Activated CD8-positive, alpha-beta memory T cell treated with anti-CD3 and anti-CD28 coated beads, Interleukin-2, amount 50 U/mL, for 24 hours (primary cell): Measurements from ENCODE around the gene ROR2.
"Not testable (repeated sequence)": the region's sequence is repeated elsewhere in the genome, so short reads cannot be mapped to it uniquely, and the experiment has no call there.

Experiments
- DNase-seq: peaks from one replicate; pipeline ENCODE4 v3.0.0-alpha.2; 2020; ENCODE audit errors: extremely low read depth

The ROR2 gene

DNA sequence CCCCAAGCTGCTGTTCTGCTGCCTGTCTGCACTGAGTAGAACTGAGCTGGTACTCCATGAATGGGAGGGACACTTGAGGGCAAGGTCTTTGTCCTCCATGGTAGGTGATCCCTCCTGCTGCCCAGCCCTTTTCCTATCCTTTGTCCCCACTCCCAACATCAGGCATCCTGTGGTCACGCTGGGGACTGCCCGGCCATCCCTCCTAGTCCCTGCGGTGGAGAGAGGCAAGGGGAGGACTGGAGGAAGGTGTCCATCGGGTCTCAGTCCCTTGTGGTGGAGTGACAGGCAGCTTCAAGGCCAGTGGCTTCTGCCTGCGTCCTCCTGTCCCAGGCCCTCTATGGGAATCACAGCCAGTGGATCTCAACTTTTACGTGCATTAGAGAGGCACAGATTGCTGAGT lies 25.9 kb downstream of the ROR2 start:
- no peak for DNase-seq

DNA sequence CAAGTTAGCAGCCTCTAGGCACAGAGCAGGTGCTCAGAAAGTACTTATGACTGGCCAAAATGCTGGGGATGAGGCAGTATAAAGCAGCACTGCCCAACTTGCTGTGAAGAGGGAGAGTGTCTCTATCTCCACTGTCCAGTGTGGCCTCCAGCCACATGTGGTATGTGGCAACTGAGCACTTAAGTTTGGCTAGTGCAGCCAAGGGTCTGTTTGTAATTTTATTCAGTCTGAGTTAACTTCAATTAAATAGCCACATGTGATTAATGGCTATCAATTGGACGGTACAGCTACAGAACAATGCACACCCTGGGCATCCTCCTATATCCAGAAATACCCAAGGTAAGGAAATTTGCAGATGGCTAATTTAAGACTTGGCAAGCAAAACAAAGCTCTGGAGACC lies 26.9 kb downstream of the ROR2 start:
- no peak for DNase-seq

DNA sequence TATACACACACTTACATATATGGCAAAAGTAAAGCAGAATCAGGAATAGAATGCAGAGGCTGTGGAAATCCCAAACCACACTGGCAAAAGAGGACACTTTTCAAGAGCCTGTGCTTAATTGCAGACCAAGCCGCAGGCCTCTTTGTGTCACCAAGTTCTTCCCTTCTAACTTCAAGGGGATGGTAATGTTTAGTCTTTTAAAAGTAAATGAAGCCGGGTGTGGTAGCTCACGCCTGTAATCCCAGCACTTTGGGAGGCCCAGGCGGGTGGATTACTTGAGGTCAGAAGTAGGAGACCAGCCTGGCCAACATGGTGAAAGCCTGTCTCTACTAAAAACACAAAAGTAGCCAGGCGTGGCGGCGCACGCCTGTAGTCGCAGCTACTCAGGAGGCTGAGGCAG lies 28.7 kb downstream of the ROR2 start:
- no peak for DNase-seq

DNA sequence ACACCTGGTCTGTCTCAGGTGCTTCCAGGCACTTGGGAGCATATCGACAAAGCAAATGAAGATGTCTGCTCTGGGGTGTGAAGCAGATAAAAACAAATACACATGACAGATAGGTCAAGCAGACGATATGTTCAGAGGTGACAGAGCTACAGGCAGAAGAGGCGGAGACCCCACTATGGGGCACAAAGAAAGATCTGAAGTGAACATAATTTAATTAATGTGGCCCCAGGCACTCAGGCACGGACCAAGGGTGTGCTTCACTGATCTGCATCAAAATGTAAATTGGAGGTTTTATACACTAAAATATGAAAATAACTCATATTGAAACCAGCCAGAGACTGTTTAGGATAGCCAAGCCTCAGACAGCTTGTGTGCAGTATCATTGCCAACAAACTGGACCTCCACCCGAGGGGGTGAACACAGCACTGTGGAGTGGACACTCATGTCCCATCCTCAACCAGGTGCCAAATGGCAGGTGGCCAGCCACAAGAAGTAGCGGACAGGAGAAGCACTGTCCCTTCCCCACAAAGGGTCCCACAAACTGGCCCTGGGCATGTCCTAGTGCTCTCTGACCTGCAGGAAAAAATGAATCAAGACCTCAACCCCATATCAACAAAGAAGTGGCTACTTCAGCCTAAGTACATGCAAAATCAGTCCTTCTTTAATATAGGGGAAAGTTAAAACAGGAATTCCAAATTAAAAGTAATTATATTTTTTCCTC lies 29.2 kb downstream of the ROR2 start:
- DNase-seq: no peak

DNA sequence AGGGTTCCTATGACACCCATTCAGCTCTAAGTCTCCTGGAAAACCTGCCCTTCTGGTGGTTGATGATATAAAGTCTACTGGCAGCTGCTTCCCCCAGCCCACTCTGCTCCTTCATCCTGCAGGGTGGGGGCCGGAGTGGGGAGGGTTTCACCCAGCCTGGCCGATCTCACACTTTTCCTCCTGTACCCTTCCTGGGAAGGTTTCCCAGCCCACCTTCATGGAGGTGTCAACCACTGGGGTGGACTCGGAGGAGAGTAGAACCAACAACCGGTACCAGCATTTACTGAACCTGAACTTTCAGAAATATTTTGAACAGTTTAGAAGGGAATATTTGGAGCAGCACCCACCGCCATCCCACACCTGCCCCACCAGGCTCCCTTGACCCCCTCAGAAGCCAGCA lies 30.4 kb downstream of the ROR2 start:
- no peak for DNase-seq

DNA sequence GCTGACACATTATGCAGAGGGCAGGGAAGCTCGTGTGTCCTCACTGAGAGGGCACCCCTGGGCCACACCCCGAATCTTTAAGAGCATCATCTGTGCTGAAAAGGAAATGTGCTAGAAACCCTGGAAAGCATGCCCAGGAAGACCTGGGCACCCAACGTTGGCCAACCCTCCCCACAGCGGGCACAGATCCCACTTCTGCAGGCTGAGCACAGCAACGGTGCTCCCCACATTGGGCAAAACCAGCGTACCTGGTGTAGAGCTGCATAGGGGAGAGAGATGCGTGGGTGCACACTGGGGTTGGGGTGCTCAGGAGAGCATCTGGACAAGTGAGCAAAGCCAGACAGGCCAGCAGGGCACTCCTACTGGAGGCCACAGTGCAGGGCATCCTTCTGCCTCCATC lies 32.6 kb downstream of the ROR2 start:
- DNase-seq: no peak

DNA sequence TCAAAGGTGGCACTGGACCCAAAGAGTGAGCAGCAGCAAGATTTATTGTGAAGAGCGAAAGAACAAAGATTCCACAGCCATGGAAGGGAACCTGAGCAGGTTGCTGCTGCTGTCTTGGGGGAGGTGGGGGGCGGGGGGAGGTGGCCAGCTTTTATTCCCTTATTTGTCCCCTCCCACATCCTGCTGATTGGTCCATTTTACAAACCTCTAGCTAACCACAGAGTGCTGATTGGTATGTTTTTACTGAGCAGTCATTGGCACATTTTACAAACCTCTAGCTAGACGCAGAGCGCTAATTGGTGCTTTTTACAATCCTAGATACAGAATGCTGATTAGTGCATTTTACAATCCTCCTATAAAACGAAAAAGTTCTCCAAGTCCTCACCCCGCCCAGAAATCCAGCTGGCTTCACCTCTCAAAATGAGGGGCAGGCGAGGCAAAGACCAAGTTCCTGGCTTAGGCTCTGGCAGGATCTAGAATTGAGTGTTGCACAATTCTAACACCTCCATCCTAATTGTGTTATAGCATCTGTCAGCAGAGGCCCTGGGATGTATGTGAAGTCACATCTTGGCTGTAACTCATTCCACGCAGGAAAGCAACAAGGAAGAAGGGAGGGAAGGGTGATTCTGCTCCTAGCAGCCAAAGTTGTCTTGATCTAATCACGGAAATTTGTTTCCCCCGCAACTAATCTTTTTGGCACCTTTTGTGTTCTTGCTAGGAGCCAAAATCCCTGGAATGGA lies 34.3 kb downstream of the ROR2 start:
- no peak for DNase-seq

DNA sequence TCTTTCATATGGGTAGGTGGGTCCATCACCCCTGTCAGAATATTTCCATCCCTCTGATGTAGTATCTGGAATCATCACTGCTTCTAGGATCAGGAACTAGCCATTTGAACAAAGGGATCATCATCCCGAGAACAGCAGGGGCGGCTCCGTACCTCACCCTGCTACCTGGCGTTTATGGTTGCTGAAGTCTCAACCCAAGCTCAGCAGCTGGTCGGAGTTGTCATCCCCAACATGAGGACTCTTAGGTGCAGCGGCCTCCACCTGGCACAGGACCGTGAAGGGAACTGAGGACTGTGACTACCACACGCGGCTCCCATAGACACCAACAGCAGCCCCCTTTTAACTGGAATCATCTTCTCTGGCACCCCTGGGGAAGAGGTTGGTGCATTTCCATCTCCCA lies 35.1 kb downstream of the ROR2 start:
- no peak for DNase-seq

DNA sequence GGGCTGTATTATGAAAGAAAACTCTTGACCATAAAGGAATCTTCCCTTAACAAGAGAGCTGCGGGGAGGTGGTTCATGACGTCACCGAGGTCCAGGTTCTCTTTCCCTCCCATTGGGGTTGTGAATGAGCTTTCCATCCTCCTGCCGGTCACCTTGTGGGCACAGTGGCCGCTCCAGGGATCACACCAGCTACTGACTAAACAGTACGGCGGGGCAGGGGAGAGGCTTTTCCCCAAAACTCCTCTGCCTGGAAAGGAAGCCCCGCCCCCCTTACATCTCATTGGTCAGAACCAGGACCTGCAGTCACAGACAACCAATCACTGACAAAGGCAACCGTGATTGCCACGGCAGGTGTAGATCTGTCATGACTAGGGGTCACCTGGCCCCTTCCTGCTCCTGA lies 35.6 kb downstream of the ROR2 start:
- no peak for DNase-seq

DNA sequence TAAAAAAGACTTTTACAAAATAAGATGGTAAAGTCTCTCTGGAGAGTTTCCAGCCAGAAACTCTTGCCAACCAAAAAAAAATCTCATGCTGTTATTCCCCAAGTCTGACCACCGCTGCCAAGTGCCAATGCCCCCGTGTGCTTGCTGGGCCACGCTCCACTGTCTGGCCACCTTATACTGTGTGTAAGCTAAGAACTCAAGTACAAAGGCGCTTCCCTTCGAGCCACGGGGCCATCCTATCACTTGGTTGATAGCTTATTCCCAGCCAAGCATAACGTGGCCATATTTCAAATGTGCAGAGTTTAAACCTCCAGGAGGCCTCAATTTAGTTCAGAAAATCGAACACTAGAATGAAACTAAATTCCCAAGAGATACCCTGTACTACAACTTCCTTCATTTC lies 36.0 kb downstream of the ROR2 start:
- DNase-seq: no peak

DNA sequence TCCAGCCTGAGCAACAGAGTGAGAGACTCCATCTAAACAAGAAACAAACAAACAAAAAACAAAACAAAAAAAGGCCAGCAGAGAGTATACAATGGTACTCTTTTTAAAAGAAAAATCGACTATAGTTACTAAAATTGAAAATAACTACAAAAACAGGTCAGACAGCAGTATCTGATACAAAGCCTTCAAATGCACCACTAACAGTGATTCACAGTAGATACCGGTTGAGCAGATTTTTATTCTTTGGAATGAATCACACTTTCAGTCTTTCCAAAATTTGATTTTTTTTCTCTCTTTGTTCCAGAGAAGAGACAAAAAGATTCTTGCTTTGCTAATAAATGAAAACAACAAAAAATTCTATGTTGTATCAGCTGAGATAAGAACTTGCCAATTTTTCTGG lies 36.9 kb downstream of the ROR2 start:
- no peak for DNase-seq

DNA sequence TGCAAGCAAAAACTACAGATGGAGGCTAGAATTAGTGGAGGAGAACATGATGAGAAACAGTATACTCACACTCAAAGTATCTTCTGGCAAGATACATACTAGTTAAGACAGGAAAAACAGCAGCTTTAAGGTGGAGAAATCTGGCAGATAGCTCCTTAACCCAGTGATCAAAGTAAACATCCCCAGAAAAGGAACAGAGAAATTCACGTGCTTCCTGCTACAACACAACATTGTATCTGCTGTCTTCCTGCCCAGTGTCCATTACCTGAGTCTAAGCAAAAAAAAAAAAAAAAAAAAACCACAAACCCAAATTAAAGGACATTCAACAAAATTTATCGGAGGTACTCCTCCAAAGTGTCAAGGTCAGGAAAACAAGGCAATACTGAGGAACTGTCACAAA lies 38.4 kb downstream of the ROR2 start:
- no peak for DNase-seq

DNA sequence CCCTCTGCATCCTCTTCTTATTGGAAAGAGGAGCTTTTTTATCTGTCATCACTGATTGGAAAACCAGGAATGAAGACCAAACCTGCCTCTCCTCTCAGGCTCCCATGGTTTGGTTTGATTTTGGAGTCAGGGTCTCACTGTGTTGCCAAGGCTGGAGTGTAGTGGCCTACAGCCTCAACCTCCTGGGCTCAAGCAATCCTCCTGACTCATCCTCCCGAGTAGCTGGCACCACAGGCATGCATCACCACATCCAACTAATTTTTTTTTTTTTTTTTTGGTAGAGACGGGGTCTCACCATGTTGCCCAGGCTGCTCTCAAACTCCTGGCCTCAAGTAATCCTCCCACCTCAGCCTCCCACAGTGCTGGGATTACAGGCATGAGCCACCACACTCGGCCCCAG lies 40.8 kb downstream of the ROR2 start:
- DNase-seq: not testable (repeated sequence)

DNA sequence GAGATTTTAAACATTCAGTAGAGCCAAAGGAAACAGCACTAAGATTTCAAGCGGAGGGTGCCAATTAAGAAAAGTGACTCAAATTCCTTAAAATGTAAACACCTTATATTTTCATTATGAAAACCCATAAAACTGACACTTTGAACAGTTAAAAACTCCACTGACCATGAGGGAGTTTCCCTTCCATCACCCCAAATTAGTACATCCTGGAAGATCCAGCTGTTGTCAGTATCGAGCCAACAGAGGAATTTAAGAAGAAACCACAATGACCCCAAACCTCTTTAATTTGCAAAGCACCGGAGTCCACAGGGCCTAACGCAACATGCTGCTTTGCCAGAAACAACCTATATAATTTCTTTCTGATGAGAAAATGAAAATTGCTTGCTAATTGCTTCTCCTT lies 41.3 kb downstream of the ROR2 start:
- no peak for DNase-seq

DNA sequence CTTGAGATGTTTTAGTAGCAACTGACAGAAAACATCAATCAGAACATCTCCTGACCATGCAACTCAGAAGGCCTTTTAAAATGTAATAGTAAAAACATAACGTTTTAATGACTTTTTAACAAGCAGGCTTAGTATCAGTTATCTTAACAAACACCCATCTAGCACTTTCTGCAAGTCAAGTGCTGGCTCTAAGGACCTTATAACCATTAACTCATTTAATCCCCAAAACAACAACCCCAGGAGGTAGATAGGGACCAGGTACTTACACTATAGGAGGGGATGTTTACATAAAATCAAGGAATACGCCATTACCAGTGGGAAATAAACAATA lies 41.8 kb downstream of the ROR2 start:
- DNase-seq: no peak

DNA sequence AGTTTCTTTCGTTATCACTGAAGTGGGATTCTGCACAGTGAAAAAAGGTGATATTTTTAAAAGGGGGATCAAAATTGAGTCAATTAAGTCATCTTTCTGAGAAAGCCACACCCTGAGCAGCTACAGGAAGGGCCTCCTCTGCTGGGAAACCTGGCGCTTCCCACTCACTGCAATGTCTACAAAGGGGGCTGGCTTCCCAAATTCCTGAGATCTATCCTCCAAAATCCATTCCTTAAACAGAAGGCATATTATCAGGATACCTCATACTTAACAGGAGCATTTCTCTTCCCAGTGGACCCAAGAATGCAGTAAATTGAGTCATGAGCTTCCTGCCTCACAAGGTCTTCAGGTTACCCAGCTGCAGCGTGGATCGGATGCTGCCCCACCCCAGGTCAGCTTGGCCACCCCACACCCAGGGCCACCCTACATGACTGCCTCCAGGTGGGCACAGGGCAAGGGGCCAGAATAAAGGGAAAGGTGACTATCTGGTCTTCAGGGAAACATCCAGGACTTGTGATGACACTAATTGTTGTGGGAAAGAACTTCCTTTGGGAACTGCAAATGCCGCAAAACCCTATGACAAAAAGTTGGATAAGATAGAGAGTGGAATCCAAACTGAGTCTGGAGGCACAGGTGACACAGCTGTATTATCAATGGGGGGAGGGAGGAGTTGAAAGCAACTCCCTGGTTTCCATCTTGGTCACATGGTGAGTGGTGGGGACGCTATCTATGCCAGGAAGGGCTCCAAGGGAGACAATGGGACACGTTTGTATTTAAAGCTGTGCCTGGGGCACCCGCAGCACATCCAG lies 42.3 kb downstream of the ROR2 start:
- no peak for DNase-seq

DNA sequence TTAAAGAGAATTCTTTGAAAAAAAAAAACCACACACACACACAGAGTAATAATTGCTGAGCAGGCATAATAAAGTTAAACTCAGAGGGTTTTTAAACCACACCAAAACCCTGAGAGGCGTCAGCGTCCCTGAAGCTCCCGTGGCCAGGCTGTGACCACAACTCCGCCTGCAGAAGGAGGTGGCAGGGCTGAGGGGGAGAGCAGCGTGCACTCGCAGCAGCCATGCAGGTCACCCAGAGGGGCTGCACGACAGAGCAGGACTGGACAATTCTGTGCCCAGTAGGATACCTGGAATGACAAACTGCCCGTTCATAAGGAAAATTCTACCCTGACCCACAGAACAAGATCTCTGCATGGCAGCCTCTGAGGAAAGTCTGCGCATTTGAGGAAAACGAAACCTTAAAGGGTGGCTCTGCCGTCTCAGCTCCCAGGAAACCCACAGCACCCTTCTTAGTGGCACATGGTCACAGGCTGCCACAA lies 44.0 kb downstream of the ROR2 start:
- DNase-seq: no peak

DNA sequence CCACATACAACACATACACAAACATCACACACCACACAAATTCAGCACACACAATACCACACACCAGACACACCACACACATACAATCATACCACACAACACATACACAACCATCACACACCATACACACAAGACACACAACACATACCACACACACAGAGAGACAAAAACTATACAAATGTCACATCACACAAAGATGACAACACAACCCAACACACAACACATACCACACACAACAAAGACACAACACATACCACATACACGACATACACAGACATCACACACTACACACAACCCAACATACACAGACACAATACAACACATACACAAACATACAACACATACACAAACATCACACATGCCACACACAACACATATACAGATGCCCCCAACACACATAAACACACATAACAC lies 44.8 kb downstream of the ROR2 start:
- DNase-seq: no peak

DNA sequence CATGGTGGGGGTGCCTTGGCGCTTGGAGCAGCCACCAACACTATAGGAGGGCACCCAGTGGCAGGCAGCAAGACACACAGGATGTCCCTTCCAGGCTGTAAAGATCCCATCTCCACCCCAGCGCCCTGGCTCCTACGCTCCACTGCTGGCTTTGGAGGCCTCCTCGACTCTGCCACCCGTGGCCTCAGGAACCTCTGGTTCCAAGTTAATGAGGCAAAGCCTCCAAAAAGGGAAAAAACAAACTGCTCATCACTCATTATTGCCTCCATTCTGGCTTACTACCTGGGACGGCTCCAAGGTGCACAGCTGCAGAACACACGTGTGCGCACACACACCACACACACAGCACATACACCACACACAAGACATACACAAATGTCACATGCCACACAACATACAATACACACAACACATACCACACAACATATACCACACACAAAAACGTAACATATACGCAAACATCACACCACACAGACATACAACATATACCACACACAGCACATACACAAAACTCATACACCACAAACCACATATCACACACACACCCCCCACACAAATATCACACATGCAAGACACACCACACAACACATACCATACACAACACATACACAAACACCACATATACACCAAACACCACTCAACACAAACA lies 45.3 kb downstream of the ROR2 start:
- no peak for DNase-seq

DNA sequence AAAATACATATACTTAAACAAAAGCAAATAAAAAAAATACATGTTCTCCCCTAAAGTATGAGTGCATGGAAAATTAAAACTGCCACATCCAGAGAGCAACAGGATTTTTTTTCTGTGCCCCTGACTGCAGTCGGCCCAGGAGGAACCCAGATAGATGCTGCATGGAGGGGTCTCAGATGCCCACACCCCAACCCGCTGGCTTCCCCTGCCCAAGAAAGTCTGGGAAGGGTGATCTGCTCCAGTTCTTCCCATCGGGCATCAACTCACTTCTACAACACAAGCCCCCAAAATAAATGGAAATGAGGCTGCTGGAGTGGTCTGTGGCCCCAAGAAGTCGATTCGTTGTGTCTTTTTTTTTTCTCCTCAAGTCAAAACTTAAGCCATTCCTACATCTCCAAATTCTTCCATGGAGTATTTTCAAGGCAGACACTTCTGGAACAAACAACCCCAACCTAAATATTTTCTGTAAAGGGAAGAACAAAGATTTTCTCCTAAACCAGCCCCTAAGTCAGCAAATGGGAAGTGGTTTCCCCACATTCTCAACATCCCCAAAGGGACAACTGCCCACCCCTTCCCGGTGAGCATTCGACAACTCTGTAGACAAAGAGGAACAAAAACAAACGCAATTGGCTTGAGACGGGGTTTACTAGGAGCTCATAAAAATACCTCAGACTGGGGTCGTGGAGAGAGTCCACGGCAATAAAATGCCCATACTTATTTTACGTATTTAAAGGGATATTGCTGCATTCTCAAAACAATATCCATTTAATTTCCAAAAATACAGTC lies 46.7 kb downstream of the ROR2 start:
- no peak for DNase-seq

DNA sequence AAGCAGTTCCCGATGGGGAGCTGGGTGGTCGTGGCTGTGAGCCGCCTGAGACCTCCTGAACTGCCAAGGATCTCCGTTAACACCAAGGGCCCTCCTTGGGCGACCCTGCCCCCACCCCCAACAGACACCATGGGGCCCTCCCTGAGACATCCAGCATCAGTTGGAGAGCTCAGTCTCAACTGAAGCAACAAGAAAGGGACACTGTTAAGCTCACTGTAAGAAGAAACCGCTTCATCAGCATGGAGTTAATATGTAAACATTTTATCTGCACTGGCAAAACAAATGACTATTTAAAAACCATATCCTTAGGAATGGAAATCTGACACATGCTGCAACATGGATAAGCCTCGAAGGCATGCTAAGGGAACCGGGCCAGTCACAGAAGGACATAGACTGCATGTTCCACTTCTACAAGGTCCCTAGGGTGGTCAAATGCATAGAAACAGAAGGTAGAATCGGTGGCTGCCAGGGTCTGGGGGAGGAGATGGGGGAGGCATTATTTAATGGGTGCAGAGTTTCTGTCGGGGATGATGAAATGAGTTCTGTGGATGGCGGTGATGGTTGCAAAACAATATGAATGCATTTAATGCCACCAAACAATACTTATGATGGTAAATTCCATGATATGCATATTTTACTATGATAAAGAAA lies 47.4 kb downstream of the ROR2 start:
- no peak for DNase-seq
